Left kidney (tissue), 2 donors: ENCODE measurements around the gene DYRK2. TPM values are rescaled to one million over a fixed set of nuclear protein-coding genes. Genes with fewer than 3 reads are reported as not detected.

Source experiments
- DNase-seq: peaks from one replicate; pipeline ENCODE4 v3.0.0-alpha.2; 2013
- polyA plus RNA-seq: library from polyadenylated mRNA; unstranded; fragments of 120-200 nt; gene quantifications from one replicate; pipeline ENCODE4 v1.2.1, GENCODE V29; 2013; ENCODE audit not compliant: insufficient read length

Gene DYRK2
- polyA plus RNA-seq, 1 donor = 27.4 TPM

DNA sequence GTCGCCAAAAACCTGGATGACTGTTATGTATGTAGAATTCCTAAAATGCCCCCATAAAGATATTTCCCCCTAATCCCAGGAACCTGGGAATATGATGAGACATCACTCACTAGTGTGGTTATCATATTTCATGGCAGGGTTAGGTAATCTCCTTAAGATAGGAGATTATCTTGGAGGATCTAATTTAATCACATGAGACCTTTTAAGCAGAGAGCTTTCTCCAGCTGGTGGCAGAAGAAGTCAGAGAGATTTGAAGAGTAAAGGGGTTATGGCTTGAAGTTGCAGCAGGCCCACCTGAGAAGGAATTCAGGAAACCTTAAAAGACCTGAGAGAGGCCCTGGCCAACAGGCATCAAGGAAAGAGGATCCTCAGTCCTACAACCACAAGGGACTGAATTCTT lies 53.6 kb downstream of the DYRK2 start:
- no peak for DNase-seq

DNA sequence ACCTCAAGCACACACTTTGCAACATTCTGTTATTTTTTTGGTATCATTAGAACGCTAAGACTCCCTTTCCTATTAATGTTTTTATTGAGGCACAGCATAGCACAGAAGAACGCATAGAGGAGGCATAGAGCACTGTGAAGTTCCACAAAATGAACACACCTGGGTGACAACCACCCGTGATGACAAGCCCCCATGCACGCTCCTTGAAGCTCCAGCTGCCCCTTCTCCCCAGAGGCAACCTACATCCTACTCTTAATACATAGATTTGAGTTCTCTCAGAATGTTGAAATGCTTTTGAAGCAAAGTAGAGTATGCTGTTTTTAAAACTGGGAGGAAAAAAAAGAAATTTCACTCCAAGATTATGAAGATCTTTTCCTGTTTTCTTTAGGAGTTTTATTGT lies 55.5 kb downstream of the DYRK2 start:
- no peak for DNase-seq

DNA sequence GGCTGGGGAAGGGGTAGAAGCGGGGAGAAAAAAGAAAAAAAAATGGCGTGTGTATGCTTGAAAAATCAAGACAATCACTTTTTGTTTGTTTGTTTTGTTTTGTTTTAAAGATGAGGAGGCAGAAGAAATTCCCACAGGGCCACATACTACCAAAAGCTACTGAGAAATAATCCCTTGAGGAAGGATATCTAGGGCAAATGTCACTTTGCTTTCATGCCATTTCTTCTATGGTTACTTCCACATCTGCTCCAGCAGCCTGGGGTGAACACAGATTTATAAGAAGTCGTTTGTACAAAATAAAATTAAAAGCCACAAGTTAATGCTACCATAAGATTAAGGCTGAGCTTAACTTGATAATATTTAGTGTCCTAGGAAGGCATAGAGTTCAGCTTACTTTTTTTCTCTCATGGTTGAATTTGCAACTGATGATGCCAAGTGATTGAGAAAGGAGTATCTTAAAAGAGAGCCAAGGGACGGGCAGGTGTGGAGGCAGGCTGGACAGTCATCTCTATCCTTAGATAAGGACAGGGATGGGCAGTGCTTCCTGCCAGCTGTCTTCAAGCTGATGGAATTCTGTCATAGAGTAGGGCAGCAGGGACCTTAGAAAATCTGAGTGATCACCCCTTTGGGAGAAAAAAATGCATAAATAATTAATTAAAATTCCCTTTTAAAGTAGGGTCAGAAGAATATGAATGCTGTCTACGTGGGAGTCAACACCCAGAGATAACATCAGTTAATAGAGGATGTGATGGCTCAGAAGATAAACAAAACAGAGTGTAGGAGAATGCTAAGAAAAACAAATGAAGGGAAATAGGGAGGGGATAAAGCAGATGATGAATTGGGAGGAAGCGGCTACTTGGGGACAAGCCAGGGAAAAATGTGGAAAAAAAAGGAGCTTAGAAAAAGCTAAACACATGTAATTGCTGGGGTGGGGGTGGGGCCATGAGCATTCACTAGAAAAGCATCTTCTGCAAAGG lies 57.1 kb downstream of the DYRK2 start:
- DNase-seq = peak; percentile 78

DNA sequence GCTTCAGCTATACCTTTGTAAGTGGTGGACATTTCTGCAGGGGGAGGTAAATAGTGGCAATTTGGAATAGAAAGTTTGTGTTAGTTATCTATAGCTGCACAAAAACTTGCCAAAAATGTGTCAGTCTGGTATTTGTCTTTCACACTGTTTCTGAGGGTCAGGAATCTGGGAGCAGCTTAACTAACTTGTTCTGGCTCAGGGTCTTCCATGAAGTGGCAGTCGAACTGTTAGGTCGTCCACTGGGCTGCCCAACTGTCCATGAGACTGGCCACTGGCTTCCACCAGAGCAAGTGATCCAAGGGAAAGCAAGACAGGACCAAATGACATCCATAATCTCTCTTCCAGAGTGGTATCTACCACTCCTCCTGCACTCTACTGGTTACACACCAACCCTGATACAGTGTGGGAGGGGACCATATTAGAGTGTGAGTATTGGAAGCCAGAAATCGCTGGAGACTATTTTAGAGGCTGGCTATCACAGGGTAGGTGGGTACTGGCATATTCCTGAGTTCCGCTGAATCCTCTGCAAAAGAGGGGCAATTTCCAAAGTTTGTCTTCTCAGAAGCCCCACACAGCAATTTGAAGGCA lies 60.9 kb downstream of the DYRK2 start:
- DNase-seq = no peak

DNA sequence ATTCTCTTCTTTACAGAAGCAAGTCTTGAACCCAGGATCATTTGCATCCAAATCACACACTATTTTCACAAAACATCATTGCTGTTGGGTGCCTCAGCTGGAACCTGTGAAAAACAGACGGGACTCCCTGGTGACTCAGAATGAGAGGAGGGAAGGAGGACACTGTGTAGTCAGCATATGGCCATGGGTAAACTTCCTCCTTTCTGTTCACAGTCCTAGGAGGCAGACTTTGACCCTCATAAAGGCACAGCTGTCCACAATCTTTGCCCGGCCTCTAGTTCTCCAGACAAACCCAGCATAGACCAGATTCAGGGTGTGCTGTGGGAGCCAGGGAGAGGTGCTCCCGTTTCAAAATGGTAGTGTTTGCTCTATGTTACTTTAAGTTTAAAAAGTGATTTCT lies 62.0 kb downstream of the DYRK2 start:
- no peak for DNase-seq

DNA sequence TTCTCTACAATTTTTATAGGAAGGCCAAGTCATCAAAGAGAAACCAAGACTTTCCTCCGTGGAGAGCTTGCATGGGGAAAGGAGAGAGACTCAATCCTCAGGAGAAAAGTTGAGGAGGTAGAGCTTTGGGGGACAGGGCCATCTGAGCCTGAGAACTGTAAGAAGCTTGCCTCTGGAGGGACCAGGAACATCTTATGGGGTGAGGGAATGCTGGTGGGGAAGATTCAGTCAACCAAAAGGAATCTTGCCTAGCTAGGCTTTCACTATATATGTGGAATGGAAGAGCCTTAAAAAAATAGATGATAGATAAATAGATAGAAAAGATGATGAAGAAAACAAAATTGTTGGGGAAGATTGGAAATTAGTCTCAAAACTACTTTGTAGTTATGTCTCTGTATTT lies 63.5 kb downstream of the DYRK2 start:
- no peak for DNase-seq

DNA sequence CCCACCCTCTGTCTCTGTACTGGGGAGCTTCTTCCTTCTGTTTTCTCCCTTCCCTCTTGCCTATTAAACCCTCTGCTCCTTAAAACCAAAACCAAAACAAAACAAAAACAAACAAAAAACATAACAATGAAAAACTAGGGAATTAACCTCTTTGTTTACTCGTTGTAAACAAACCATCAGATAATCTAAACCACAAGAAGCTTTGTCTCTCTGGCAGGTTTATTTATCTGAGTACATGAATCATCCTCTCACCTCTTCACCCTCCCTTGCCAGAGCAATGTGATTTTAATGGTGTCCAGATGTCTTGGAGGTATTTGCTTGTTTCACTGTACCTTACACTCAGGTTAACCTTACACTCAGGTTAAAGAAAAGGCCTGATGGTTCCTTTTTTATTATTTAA lies 66.1 kb downstream of the DYRK2 start:
- DNase-seq = no peak
